ENCODE data around the gene DGAT2. TPM values are rescaled to one million over a fixed set of nuclear protein-coding genes. Genes with fewer than 3 reads are reported as not detected.

DGAT2 gene
- polyA plus RNA-seq, 1 donor from 2014 or later, result 2.7 TPM

GRCh38 chr11:75834728-75835127, 66.2 kb downstream of the DGAT2 start:
- H3K4me2 ChIP-seq (ENCODE audit: low read length), result no peak overlapping the region
- TF ChIP-seq REST (IDR thresholded peaks at IDR 0.05; ENCODE audit: borderline replicate concordance) (no peak), SMC3 (conservative IDR thresholded peaks at IDR 0.05; ENCODE audit: poor library complexity) (no peak), MXI1 (conservative IDR thresholded peaks at IDR 0.05; ENCODE audit: poor library complexity, severe bottlenecking) (no peak), TAF1 (IDR thresholded peaks at IDR 0.05; ENCODE audit: low read depth) (no peak), EP300 (conservative IDR thresholded peaks at IDR 0.05; ENCODE audit: poor library complexity, severe bottlenecking) (no peak), POLR2AphosphoS5 (IDR thresholded peaks at IDR 0.05) (no peak), RAD21 (conservative IDR thresholded peaks at IDR 0.05) (no peak), CTCF (IDR thresholded peaks at IDR 0.05; ENCODE audit: poor library complexity, severe bottlenecking) (no peak), EZH2 (IDR thresholded peaks at IDR 0.05; ENCODE audit: borderline replicate concordance, insufficient read depth, low read length, poor library complexity, severe bottlenecking) (no peak)
- H3K9me3 ChIP-seq (ENCODE audit: low read length), result no peaks in the 10 kb centered on the region
- H3K4me3 ChIP-seq (ENCODE audit: low read length), result no peak overlapping the region
- H4K20me1 ChIP-seq (ENCODE audit: insufficient read depth), result no peaks in the 10 kb centered on the region
- H3K9me2 ChIP-seq (ENCODE audit: insufficient read depth, low read length), result no peaks in the 10 kb centered on the region
- no peak overlapping the region for H3K9ac ChIP-seq (ENCODE audit: low read length)
- no peak overlapping the region for H2AFZ ChIP-seq (ENCODE audit: low read depth, low read length)
- H3K27ac ChIP-seq (ENCODE audit: low read length), result no peak overlapping the region
- no peaks in the 10 kb centered on the region for H3K27me3 ChIP-seq (ENCODE audit: insufficient read depth, low read depth, low read length)
- H3K79me2 ChIP-seq (replicated peaks; ENCODE audit: insufficient read depth, low read length), result no peaks in the 10 kb centered on the region
- H3F3A ChIP-seq (ENCODE audit: insufficient read depth, low read length, poor library complexity, severe bottlenecking), result no peaks in the 10 kb centered on the region
- H3K36me3 ChIP-seq (ENCODE audit: insufficient read depth, low read length), result no peaks in the 10 kb centered on the region

GRCh38 chr11:75836417-75836816, 67.8 kb downstream of the DGAT2 start:
- Histone ChIP-seq H3K9ac (ENCODE audit: low read length) (no peak overlapping the region), H3K36me3 (ENCODE audit: insufficient read depth, low read length) (no peaks in the 10 kb centered on the region), H3K27ac (ENCODE audit: low read length) (no peak overlapping the region), H3K9me3 (ENCODE audit: low read length) (no peaks in the 10 kb centered on the region), H3K27me3 (ENCODE audit: insufficient read depth, low read depth, low read length) (no peaks in the 10 kb centered on the region), H3K79me2 (replicated peaks; ENCODE audit: insufficient read depth, low read length) (no peaks in the 10 kb centered on the region), H3K4me2 (ENCODE audit: low read length) (no peak overlapping the region), H3F3A (ENCODE audit: insufficient read depth, low read length, poor library complexity, severe bottlenecking) (no peaks in the 10 kb centered on the region), H3K9me2 (ENCODE audit: insufficient read depth, low read length) (no peaks in the 10 kb centered on the region), H3K4me3 (ENCODE audit: low read length) (no peak overlapping the region), H2AFZ (ENCODE audit: low read depth, low read length) (no peak overlapping the region), H4K20me1 (ENCODE audit: insufficient read depth) (no peaks in the 10 kb centered on the region)
- no peak for TF ChIP-seq EP300 (conservative IDR thresholded peaks at IDR 0.05; ENCODE audit: poor library complexity, severe bottlenecking)

GRCh38 chr11:75839851-75840250, 71.3 kb downstream of the DGAT2 start:
- Histone ChIP-seq H3K4me3 (ENCODE audit: low read length) (no peak overlapping the region), H3K36me3 (ENCODE audit: insufficient read depth, low read length) (no peaks in the 10 kb centered on the region), H3F3A (ENCODE audit: insufficient read depth, low read length, poor library complexity, severe bottlenecking) (no peaks in the 10 kb centered on the region), H3K27ac (ENCODE audit: low read length) (no peak overlapping the region), H3K9me3 (ENCODE audit: low read length) (no peaks in the 10 kb centered on the region), H3K79me2 (replicated peaks; ENCODE audit: insufficient read depth, low read length) (no peaks in the 10 kb centered on the region), H4K20me1 (ENCODE audit: insufficient read depth) (no peaks in the 10 kb centered on the region), H3K4me2 (ENCODE audit: low read length) (no peak overlapping the region), H2AFZ (ENCODE audit: low read depth, low read length) (no peak overlapping the region), H3K9ac (ENCODE audit: low read length) (no peak overlapping the region), H3K27me3 (ENCODE audit: insufficient read depth, low read depth, low read length) (no peaks in the 10 kb centered on the region), H3K9me2 (ENCODE audit: insufficient read depth, low read length) (no peaks in the 10 kb centered on the region)
- TF ChIP-seq POLR2AphosphoS5 (IDR thresholded peaks at IDR 0.05) (no peak), REST (IDR thresholded peaks at IDR 0.05; ENCODE audit: borderline replicate concordance) (no peak), RAD21 (conservative IDR thresholded peaks at IDR 0.05) (no peak), EP300 (conservative IDR thresholded peaks at IDR 0.05; ENCODE audit: poor library complexity, severe bottlenecking) (no peak), MXI1 (conservative IDR thresholded peaks at IDR 0.05; ENCODE audit: poor library complexity, severe bottlenecking) (no peak), CTCF (IDR thresholded peaks at IDR 0.05; ENCODE audit: poor library complexity, severe bottlenecking) (no peak), EZH2 (IDR thresholded peaks at IDR 0.05; ENCODE audit: borderline replicate concordance, insufficient read depth, low read length, poor library complexity, severe bottlenecking) (no peak), TAF1 (IDR thresholded peaks at IDR 0.05; ENCODE audit: low read depth) (no peak)

Data from neural cell (in vitro differentiated cells).